CD14-positive monocyte (primary cell): ENCODE results near the gene CWC27. TPM values are rescaled to one million over a fixed set of nuclear protein-coding genes. Genes with fewer than 3 reads are reported as not detected.

ENCODE experiments used
- DNase-seq, 3 donors: peaks; one replicate each; pipeline ENCODE4 v3.0.0-alpha.2; 2011 to 2022
- H2AFZ ChIP-seq: 2 replicates; pipeline ENCODE4 v1.6.0; 2012; ENCODE audit warnings: mild to moderate bottlenecking, low read depth, low read length, inconsistent platforms; ENCODE audit not compliant: insufficient read depth, poor library complexity, severe bottlenecking
- H3K27ac ChIP-seq, 2 donors: 1 replicate in 1 of 2; 2 replicates in 1 of 2; pipeline ENCODE4 v1.5.1; 2012 to 2013; ENCODE audit warnings: low read length in 2 of 2, control low read depth in 1 of 2, inconsistent platforms in 1 of 2, low read depth in 1 of 2, mild to moderate bottlenecking in 1 of 2
- H3K27me3 ChIP-seq, 2 donors: one replicate each; pipeline versions ENCODE4 v1.6.0 to v1.6.1; 2011 to 2013; ENCODE audit warnings: low read length in 2 of 2; ENCODE audit not compliant: control insufficient read depth in 2 of 2, insufficient read depth in 2 of 2
- H3K36me3 ChIP-seq, 2 donors: replicated peaks in 1 of 2; 1 replicate in 1 of 2; 2 replicates in 1 of 2; pipeline versions ENCODE4 v1.5.1 to v1.6.1; 2012 to 2013; ENCODE audit warnings: low read length in 2 of 2, control low read depth in 1 of 2, inconsistent platforms in 1 of 2, mild to moderate bottlenecking in 1 of 2; ENCODE audit not compliant: insufficient read depth in 2 of 2, control insufficient read depth in 1 of 2
- H3K4me1 ChIP-seq, 2 donors: 1 replicate in 1 of 2; 2 replicates in 1 of 2; pipeline versions ENCODE4 v1.5.1 to v1.6.1; 2012 to 2013; ENCODE audit warnings: low read length in 2 of 2, control low read depth in 1 of 2, inconsistent platforms in 1 of 2, mild to moderate bottlenecking in 1 of 2, moderate library complexity in 1 of 2; ENCODE audit not compliant: insufficient read depth in 2 of 2, control insufficient read depth in 1 of 2
- H3K4me2 ChIP-seq: replicated peaks from 2 replicates; pipeline ENCODE3; 2012; ENCODE audit warnings: low read length, moderate library complexity, mild to moderate bottlenecking; ENCODE audit not compliant: poor library complexity, severe bottlenecking; ENCODE audit errors: extremely low read depth
- H3K4me3 ChIP-seq, 3 experiments: fragments of 200-600 bp in 1 of 3; sonication (generic) in 1 of 3; replicated peaks in 1 of 3; 1 replicate in 2 of 3; 2 replicates in 1 of 3; pipeline ENCODE4 v1.5.1; 2011 to 2013; ENCODE audit warnings: low read length in 3 of 3, mild to moderate bottlenecking in 3 of 3, control low read depth in 2 of 3, low read depth in 2 of 3, inconsistent platforms in 1 of 3, moderate library complexity in 1 of 3
- H3K79me2 ChIP-seq: 2 replicates; pipeline ENCODE4 v1.6.0; 2012; ENCODE audit warnings: mild to moderate bottlenecking, control low read depth, inconsistent platforms, low read length, moderate library complexity; ENCODE audit not compliant: insufficient read depth
- H3K9ac ChIP-seq: 2 replicates; pipeline ENCODE4 v1.6.0; 2017; ENCODE audit warnings: low read length, mild to moderate bottlenecking; ENCODE audit not compliant: insufficient read depth, poor library complexity, severe bottlenecking
- H3K9me3 ChIP-seq, 2 donors: replicated peaks in 1 of 2; 1 replicate in 1 of 2; 2 replicates in 1 of 2; pipeline versions ENCODE4 v1.5.1 to v1.6.1; 2012 to 2013; ENCODE audit warnings: low read length in 2 of 2, control low read depth in 1 of 2; ENCODE audit not compliant: control insufficient read depth in 1 of 2, insufficient read depth in 1 of 2
- H4K20me1 ChIP-seq: 2 replicates; pipeline ENCODE4 v1.6.0; 2012; ENCODE audit warnings: mild to moderate bottlenecking, low read length, control low read depth, moderate library complexity; ENCODE audit not compliant: insufficient read depth
- H3K27ac Mint-ChIP-seq, 7 donors: one replicate each; pipeline ENCODE4 v1.8.0; 2020; ENCODE audit warnings: mild to moderate bottlenecking in 7 of 7, mixed read lengths in 7 of 7, moderate library complexity in 6 of 7, inconsistent platforms in 2 of 7
- H3K27me3 Mint-ChIP-seq, 3 donors: one replicate each; pipeline ENCODE4 v1.8.0; 2021 to 2022; ENCODE audit warnings: low read depth in 3 of 3, mild to moderate bottlenecking in 3 of 3, mixed read lengths in 3 of 3, moderate library complexity in 3 of 3, inconsistent platforms in 1 of 3
- H3K36me3 Mint-ChIP-seq, 2 donors: one replicate each; pipeline ENCODE4 v1.8.0; 2020; ENCODE audit warnings: mixed read lengths in 2 of 2, inconsistent platforms in 1 of 2, mild to moderate bottlenecking in 1 of 2
- H3K4me1 Mint-ChIP-seq: one replicate; pipeline ENCODE4 v1.8.0; 2020; ENCODE audit warnings: mild to moderate bottlenecking, mixed read lengths
- H3K4me3 Mint-ChIP-seq, 2 donors: one replicate each; pipeline ENCODE4 v1.8.0; 2020; ENCODE audit warnings: mild to moderate bottlenecking in 2 of 2, mixed read lengths in 2 of 2, moderate library complexity in 1 of 2
- H3K9me3 Mint-ChIP-seq, 7 donors: one replicate each; pipeline ENCODE4 v1.8.0; 2020 to 2022; ENCODE audit warnings: mixed read lengths in 7 of 7, mild to moderate bottlenecking in 6 of 7, moderate library complexity in 6 of 7, inconsistent platforms in 2 of 7
- CTCF ChIP-seq: fragments of 200-600 bp; IDR thresholded peaks from one replicate; pipeline ENCODE4 v1.8.0; 2022; ENCODE audit warnings: antibody characterized with exemption, mild to moderate bottlenecking
- WGBS: methylation state at CpG from one replicate; pipeline ENCODE4 v1.1.5; 2013; ENCODE audit warnings: missing lambda C conversion rate; ENCODE audit not compliant: insufficient coverage; 5-methylcytosine and 5-hydroxymethylcytosine counted together
- intact Hi-C, 2 donors: fragments of 100-400 bp; cut with micrococcal nuclease; formaldehyde crosslinking; loops; one replicate each; pipeline versions ENCODE4 v1.15.0 to v1.15.1; 2023
- polyA plus RNA-seq, 3 donors: library from polyadenylated mRNA; depleted of rRNA in 1 of 3; unstranded in 2 of 3; stranded (reverse) in 1 of 3; fragments of 300-500 nt in 2 of 3; fragments of >200 nt in 1 of 3; fragmentation: Illumina TruSeq in 2 of 3; gene quantifications; 1 replicate in 2 of 3; 2 replicates in 1 of 3; pipeline ENCODE4 v1.2.3, GENCODE V29; 2012 to 2021

CWC27 gene
- polyA plus RNA-seq, 3 donors = 6.6 to 18.9 (median 14.5) TPM

- TF ChIP-seq CTCF = no peak
- H3K9me3 Mint-ChIP-seq = no peaks in the 10 kb centered on the region
- H3K4me3 Mint-ChIP-seq = no peak overlapping the region
- Histone ChIP-seq H3K79me2 (no peaks in the 10 kb centered on the region), H4K20me1 (no peaks in the 10 kb centered on the region), H3K36me3 (no peaks in the 10 kb centered on the region), H3K9ac (no peak overlapping the region), H3K27ac (no peak overlapping the region), H3K4me1 (no peaks in the 10 kb centered on the region), H3K27me3 (no peaks in the 10 kb centered on the region), H3K9me3 (no peaks in the 10 kb centered on the region), H3K4me2 (no peak overlapping the region), H3K4me3 (no peak overlapping the region), H2AFZ (no peak overlapping the region)
- intact Hi-C loops = no loop called here
- no peaks in the 10 kb centered on the region for H3K27me3 Mint-ChIP-seq
- no CpG with 5 or more reads among the region's 3 CpGs for WGBS
- H3K27ac Mint-ChIP-seq = no peak overlapping the region
- H3K36me3 Mint-ChIP-seq = peaks cover 0 to 2% of the 10 kb centered on the region in 2 donors
- no peaks in the 10 kb centered on the region for H3K4me1 Mint-ChIP-seq
- no peak for DNase-seq
Observed at GRCh38 chr5:64952951-64953673, 184.4 kb downstream of the CWC27 start.

- Mint-ChIP-seq H3K4me3 (no peak overlapping the region), H3K36me3 (peaks cover 0 to 2% of the 10 kb centered on the region in 2 donors), H3K27me3 (no peaks in the 10 kb centered on the region), H3K4me1 (no peaks in the 10 kb centered on the region), H3K27ac (no peak overlapping the region), H3K9me3 (no peaks in the 10 kb centered on the region)
- no peak overlapping the region for H3K27ac ChIP-seq
- H3K4me1 ChIP-seq = no peaks in the 10 kb centered on the region
- H3K4me3 ChIP-seq = no peak overlapping the region
- H3K79me2 ChIP-seq = no peaks in the 10 kb centered on the region
- no peak overlapping the region for H3K4me2 ChIP-seq
- no peaks in the 10 kb centered on the region for H3K27me3 ChIP-seq
- WGBS = no CpG with 5 or more reads among the region's 1 CpG
- intact Hi-C loops = no loop called here
- no peaks in the 10 kb centered on the region for H4K20me1 ChIP-seq
- no peaks in the 10 kb centered on the region for H3K9me3 ChIP-seq
- TF ChIP-seq CTCF = no peak
- DNase-seq = no peak
- no peak overlapping the region for H3K9ac ChIP-seq
- H2AFZ ChIP-seq = no peak overlapping the region
- no peaks in the 10 kb centered on the region for H3K36me3 ChIP-seq
Observed at GRCh38 chr5:64954518-64954917, 185.8 kb downstream of the CWC27 start.
